ELF-1 (cell line): ENCODE measurements around the gene CACNB2.
"Not testable (repeated sequence)": the region's sequence is repeated elsewhere in the genome, so short reads cannot be mapped to it uniquely, and the experiment has no call there.

ENCODE experiments used
- DNase-seq: peaks from one replicate; pipeline ENCODE4 v3.0.0-alpha.2; 2016; ENCODE audit warnings: low read depth, low spot score

Gene CACNB2

GRCh38 chr10:18565006-18565405 lies 424.8 kb downstream of the CACNB2 start:
- no peak for DNase-seq

- no peak for DNase-seq
Measured at GRCh38 chr10:18566177-18566576, 426.0 kb downstream of the CACNB2 start.

- no peak for DNase-seq
Measured at GRCh38 chr10:18567343-18567856, 427.2 kb downstream of the CACNB2 start.

GRCh38 chr10:18570386-18570785 lies 430.2 kb downstream of the CACNB2 start:
- DNase-seq: not testable (repeated sequence)

DNA sequence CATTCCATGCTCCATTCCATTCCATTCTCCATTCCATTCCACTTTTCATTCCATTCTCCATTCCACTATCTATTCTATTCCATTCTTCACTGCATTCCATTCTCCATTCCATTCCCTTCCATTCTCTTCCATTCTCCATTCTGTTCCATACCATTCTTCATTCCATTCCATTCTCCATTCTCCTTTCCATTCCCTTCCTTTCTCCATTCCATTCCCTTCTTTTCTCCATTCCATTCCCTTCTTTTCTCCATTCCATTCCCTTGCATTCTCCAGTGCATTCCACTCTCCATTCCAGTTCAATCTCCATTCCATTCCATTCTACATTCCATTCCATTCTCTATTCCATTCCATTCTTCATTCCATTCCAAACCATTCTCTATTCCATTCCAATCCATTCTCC lies 430.9 kb downstream of the CACNB2 start:
- no peak for DNase-seq

DNA sequence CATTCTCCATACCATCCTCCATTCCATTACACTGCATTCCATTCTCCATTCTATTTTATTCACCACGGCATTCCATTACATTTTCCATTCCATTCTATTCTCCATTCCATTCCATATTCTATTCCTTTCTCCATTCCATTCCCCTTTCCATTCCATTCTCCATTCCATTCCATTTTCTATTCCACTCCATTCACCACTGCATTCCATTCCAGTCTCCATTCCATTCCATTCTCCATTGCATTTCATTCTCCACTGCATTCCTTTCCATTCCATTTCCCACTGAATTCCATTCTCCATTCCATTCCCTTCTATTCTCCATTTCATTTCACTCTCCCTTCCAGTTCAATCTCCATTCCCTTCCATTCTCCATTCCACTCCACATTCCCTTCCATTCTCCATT lies 431.6 kb downstream of the CACNB2 start:
- DNase-seq: no peak

DNA sequence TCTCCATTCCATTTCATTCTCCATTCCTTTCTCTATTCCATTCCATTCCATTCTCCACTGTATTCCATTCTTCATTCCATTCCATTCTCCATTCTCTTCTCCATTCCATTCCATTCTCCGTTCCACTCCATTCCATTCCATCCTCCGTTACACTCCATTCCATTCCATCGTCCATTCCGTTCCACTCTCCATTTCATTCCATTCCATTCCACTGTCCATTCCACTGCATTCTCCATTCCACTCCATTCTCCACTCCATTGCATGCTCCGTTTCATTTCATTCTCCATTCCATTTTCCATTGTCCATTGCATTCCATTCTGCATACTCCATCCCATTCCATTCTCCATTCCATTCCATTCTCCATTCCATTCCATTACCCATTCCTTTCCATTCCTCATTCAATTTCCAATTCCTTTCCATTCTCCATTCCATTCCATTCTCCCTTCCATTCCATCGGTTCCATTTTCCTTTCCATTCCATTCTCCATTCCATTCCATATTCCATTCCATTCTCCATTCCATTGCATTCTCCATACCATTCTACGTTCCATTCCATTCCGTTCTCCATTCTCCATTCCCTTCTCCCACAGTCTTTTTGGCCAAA lies 432.8 kb downstream of the CACNB2 start:
- DNase-seq: no peak

GRCh38 chr10:18576586-18576985 lies 436.4 kb downstream of the CACNB2 start:
- no peak for DNase-seq

DNA sequence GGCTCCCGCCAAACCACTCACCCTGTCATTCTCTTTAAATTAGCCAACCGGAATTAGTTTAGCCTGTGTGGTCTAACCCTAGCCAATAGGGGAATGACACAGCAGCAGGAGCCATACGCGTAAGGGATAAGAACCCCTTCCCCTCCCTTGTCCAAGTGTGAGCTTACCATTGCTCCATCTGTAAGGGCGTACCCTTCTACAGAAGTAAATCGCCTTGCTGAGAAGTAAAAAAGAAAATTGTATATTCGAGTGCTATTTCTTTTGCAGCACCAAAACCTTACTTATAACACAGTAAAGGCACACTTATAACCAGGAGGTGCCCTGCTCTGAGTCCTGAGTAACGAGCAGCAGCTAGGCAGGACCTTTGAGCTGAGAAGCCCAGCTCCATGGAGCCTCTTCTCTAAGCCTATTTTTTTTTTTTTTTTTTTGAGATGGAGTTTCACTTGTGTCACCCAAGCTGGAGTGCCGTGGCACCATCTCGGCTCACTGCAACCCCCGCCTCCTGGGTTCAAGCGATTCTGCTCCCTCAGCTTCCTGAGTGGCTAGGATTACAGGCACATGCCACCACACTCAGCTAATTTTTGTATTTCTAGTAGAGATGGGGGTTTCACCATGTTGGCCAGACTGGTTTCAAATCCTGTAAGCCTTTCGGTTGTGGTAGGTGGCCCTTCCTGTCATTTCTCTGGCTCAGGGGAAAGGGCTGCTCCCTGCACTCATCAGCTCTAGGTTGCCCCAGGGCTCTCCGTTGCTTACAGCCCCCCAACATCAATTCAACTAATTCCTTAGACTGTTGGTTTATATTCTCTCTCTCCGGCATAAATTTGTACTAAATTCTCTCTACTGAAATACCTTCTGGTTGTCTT lies 437.8 kb downstream of the CACNB2 start:
- no peak for DNase-seq

DNA sequence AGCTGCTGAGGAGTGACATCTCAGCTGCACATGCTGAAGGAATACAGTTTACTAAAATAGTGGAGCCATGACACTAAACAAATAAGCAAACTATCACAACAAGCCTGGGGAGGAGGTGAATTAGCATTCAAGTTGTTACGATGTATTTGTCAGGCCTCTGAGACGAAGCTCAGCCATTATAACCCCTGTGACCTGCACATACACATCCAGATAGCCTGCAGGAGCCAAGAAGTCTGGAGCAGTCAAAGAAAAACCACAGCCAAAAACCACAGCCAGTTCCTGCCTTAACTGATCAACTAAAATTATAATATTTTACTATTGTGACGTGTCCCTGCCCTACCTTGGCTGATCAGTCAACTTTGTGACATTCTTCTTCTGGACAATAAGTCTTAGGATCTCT lies 442.6 kb downstream of the CACNB2 start:
- no peak for DNase-seq

DNA sequence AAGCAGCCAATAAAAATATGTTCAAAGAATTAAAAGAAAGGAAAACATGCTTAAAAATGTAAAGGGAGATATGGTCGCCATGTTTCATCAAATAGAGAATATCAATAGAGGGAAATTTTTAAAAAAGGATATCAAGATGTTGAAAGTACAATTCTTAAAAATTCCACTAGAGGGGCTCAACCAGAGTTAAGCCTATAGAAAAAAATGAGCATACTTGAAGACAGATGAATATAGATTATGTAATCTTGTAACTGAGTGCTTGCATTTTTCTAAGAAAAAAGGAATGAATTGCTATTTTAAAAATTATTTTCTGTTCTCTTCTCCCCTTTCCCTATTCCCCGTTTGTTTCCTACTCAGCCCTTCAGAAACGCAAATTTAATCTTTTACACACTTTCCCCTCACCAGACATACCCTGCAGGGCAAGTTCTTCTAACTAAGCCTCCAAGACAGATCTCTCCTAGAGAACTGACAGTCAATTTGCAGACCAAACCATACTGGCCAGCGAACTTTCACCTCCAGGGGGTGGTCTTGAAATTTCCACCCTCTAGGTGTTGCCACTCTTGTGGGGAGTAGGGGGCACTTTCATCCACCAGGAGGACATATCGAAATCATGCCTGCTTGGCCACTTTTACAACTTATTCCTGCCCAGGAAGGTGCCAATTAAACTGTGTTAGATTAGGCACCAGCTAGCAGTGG lies 443.5 kb downstream of the CACNB2 start:
- peak; percentile 40 for DNase-seq

DNA sequence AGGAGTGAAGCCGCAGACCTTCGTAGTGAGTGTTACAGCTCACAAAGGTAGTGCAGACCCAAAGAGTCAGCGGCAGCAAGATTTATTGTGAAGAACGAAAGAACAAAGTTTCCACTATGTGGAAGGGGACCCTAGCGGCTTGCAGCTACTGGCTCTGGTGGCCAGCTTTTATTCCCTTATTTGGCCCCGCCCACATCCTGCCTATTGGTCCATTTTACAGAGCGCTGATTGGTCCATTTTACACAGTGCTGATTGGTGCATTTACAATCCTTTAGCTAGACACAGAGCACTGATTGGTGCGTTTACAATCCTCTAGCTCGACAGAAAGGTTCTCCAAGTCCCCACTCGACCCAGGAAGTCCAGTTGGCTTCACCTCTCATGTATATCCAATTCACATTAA lies 446.4 kb downstream of the CACNB2 start:
- DNase-seq: not testable (repeated sequence)

GRCh38 chr10:18591141-18591540 lies 450.9 kb downstream of the CACNB2 start:
- not testable (repeated sequence) for DNase-seq
